ENCODE measurements around the gene ACOT11. TPM values are rescaled to one million over a fixed set of nuclear protein-coding genes. Genes with fewer than 3 reads are reported as not detected.

ACOT11 gene
- total and polyA plus RNA-seq, 2 of the 13 experiments (the other 11 are each of a cell fraction or from before 2014, with no cell fraction given), result 2.6 to 3.3 TPM

DNA sequence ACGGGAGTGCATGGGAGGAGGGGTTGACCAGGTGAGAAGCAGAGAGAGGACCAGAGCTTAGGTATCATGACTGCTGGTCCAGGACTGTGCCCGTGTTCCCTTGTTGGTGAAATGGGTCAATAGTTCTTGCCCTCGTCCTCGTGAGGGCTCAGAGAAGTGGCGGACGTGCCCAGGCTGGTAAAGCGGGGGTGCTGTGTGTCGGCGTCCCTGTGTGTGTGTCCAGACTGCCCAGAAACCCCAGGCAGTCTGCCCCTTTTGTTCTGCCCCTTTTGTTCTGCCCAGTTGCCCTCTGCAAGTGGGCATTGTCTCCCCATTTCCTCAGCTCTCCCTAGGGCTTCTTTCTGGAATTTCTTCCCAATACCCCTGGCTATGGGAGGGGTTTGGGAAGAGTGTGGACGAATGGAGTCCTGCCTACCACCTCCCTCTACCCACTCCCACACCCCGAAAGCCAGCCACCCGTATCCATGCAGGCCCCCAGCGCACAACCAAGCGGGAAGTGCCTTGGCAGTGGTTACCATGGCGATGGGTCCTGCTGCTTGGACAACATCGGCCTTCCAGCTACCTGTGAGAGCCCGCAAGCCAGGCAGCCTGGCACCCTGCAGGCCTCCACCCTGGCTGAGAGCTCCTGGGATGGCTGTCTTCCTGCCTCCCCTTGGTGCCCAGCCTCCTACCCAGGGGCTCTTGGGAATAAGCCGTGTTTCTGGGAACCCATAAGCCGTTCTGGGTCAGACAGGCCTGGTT lies 34.7 kb downstream of the ACOT11 start:
- Histone ChIP-seq H3K4me1 (ENCODE audit: insufficient read depth, low read length) (peaks cover 46% of the 10 kb centered on the region), H3K27me3 (ENCODE audit: control insufficient read depth in 1 of 2, insufficient read depth in 2 of 2, low read length in 2 of 2) (no peaks in the 10 kb centered on the region), H3K9ac (ENCODE audit: insufficient read depth, low read depth, low read length) (no peak overlapping the region), H3K79me2 (ENCODE audit: insufficient read depth, low read length) (no peaks in the 10 kb centered on the region), H2AFZ (ENCODE audit: low read length) (no peak overlapping the region), H3K4me3 (replicated peaks in 1 of 3; ENCODE audit: insufficient read depth in 1 of 3, low read depth in 2 of 3, low read length in 3 of 3) (no peak overlapping the region), H3K9me3 (ENCODE audit: low read length) (no peaks in the 10 kb centered on the region), H3K4me2 (ENCODE audit: low read depth, low read length) (no peak overlapping the region), H4K20me1 (ENCODE audit: insufficient read depth, low read length) (no peaks in the 10 kb centered on the region), H3K27ac (ENCODE audit: extremely low read length, insufficient read depth, low read length) (no peak overlapping the region), H3K36me3 (replicated peaks in 1 of 2; ENCODE audit: control insufficient read depth in 1 of 2, insufficient read depth in 2 of 2, low read length in 2 of 2) (no peaks in the 10 kb centered on the region)
- in situ Hi-C loops (cut with HindIII; ENCODE audit: extremely low pct_ligation_motif_present, low pct_unique_long_range_greater_than_20kb) (no loop called here), intact Hi-C loops (cut with micrococcal nuclease; ENCODE audit: unreplicated experiment) (no loop called here)
- ChIA-PET POLR2A (no interaction called here), CTCF (ENCODE audit: low intra/inter-chr PET ratio, low total read pairs) (no interaction called here)
- no TSS peak for BruUV-seq (replicated peaks)
- TF ChIP-seq RFX1 (IDR thresholded peaks at IDR 0.05), result peak; percentile 27; the same call in 1 of the 2 replicates
- no peak for TF ChIP-seq ZNF629 (CRISPR knock-in tag; conservative IDR thresholded peaks at IDR 0.05)
- ATAC-seq (no peak), DNase-seq (ENCODE audit: low spot score) (no peak), FAIRE-seq (no peak)
- 90% methylated on average over 16 of the region's 19 CpGs for WGBS (ENCODE audit: low lambda C conversion rate)

DNA sequence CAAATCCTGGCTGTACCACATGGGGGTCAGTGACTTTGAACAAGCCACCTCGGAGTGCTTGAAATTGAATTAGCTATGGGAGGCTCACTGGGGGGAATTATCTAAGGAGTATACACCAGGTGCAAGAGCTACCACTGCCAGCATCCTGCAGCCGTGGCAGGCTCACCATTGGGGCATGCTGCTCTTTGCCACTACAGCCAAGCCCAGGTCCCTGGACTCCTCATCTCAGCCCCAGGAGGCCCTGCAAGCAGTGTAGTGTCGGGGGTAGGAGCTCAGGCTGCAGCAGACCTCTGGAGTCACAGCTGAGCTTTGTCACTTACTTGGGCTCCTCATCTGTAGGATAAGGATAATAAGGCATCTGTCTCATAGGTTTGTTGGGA lies 35.3 kb downstream of the ACOT11 start:
- Histone ChIP-seq H3K4me3 (replicated peaks in 1 of 3; ENCODE audit: insufficient read depth in 1 of 3, low read depth in 2 of 3, low read length in 3 of 3) (no peak overlapping the region), H3K27me3 (ENCODE audit: control insufficient read depth in 1 of 2, insufficient read depth in 2 of 2, low read length in 2 of 2) (no peaks in the 10 kb centered on the region), H2AFZ (ENCODE audit: low read length) (no peak overlapping the region), H3K4me1 (ENCODE audit: insufficient read depth, low read length) (peaks cover 40% of the 10 kb centered on the region), H4K20me1 (ENCODE audit: insufficient read depth, low read length) (no peaks in the 10 kb centered on the region), H3K9me3 (ENCODE audit: low read length) (no peaks in the 10 kb centered on the region), H3K9ac (ENCODE audit: insufficient read depth, low read depth, low read length) (no peak overlapping the region), H3K27ac (ENCODE audit: extremely low read length, insufficient read depth, low read length) (no peak overlapping the region), H3K79me2 (ENCODE audit: insufficient read depth, low read length) (no peaks in the 10 kb centered on the region), H3K36me3 (replicated peaks in 1 of 2; ENCODE audit: control insufficient read depth in 1 of 2, insufficient read depth in 2 of 2, low read length in 2 of 2) (no peaks in the 10 kb centered on the region), H3K4me2 (ENCODE audit: low read depth, low read length) (no peak overlapping the region)
- POLR2A ChIA-PET, result no interaction called here
- ATAC-seq (no peak), FAIRE-seq (no peak), DNase-seq (ENCODE audit: low spot score) (no peak)
- TF ChIP-seq ZNF20 (CRISPR knock-in tag; IDR thresholded peaks at IDR 0.05) (no peak), SRSF4 (IDR thresholded peaks at IDR 0.05; ENCODE audit: low read depth, low read length, poor library complexity, severe bottlenecking) (no peak), KLF11 (CRISPR knock-in tag; IDR thresholded peaks at IDR 0.05) (no peak), ZNF530 (CRISPR knock-in tag; IDR thresholded peaks at IDR 0.05; ENCODE audit: low read depth) (no peak), NFE2L1 (CRISPR knock-in tag; IDR thresholded peaks at IDR 0.05; ENCODE audit: borderline replicate concordance) (no peak), KDM5B (CRISPR knock-in tag; IDR thresholded peaks at IDR 0.05; ENCODE audit: borderline replicate concordance) (no peak), SMARCC2 (IDR thresholded peaks at IDR 0.05) (no peak), ASH2L (IDR thresholded peaks at IDR 0.05; ENCODE audit: insufficient read length, low read depth, low read length) (no peak)
- TF ChIP-seq, protein P1, sequence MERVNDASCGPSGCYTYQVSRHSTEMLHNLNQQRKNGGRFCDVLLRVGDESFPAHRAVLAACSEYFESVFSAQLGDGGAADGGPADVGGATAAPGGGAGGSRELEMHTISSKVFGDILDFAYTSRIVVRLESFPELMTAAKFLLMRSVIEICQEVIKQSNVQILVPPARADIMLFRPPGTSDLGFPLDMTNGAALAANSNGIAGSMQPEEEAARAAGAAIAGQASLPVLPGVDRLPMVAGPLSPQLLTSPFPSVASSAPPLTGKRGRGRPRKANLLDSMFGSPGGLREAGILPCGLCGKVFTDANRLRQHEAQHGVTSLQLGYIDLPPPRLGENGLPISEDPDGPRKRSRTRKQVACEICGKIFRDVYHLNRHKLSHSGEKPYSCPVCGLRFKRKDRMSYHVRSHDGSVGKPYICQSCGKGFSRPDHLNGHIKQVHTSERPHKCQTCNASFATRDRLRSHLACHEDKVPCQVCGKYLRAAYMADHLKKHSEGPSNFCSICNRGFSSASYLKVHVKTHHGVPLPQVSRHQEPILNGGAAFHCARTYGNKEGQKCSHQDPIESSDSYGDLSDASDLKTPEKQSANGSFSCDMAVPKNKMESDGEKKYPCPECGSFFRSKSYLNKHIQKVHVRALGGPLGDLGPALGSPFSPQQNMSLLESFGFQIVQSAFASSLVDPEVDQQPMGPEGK (CRISPR knock-in tag; IDR thresholded peaks at IDR 0.05), result no peak
- BruUV-seq (replicated peaks), result no TSS peak
- intact Hi-C loops (cut with micrococcal nuclease; ENCODE audit: unreplicated experiment) (no loop called here), in situ Hi-C loops (cut with HindIII; ENCODE audit: extremely low pct_ligation_motif_present, low pct_unique_long_range_greater_than_20kb) (no loop called here)
- CTCF ChIA-PET (ENCODE audit: low intra/inter-chr PET ratio, low total read pairs), result no interaction called here
- WGBS (ENCODE audit: low lambda C conversion rate), result 80% methylated on average over 1 of the region's 3 CpGs

Measured in HepG2 (cell line).